Astrocyte (in vitro differentiated cells and primary cell): ENCODE measurements around the gene SPATA25. TPM values are rescaled to one million over a fixed set of nuclear protein-coding genes. Genes with fewer than 3 reads are reported as not detected.

Source experiments
- DNase-seq: peaks from one replicate; pipeline ENCODE4 v3.0.0-alpha.2; 2010; ENCODE audit warnings: low read depth
- FAIRE-seq: peaks from 2 replicates; lab custom pipeline; 2011; peaks lifted over from hg19 to GRCh38; lab: Jason Lieb, UNC
- H2AFZ ChIP-seq: 2 replicates; pipeline ENCODE4 v1.6.0; 2012; ENCODE audit warnings: low read depth, low read length, inconsistent platforms
- H3K27ac ChIP-seq: 2 replicates; pipeline ENCODE4 v1.5.1; 2011; ENCODE audit warnings: low read depth, low read length, inconsistent platforms
- H3K27me3 ChIP-seq: 2 replicates; pipeline ENCODE4 v1.6.0; 2011; ENCODE audit warnings: low read length, inconsistent platforms; ENCODE audit not compliant: insufficient read depth
- H3K36me3 ChIP-seq: 2 replicates; pipeline ENCODE4 v1.5.1; 2011; ENCODE audit warnings: low read length, inconsistent platforms; ENCODE audit not compliant: insufficient read depth
- H3K4me1 ChIP-seq: 2 replicates; pipeline ENCODE4 v1.5.1; 2011; ENCODE audit warnings: low read length, inconsistent platforms; ENCODE audit not compliant: insufficient read depth
- H3K4me2 ChIP-seq: 2 replicates; pipeline ENCODE4 v1.6.0; 2012; ENCODE audit warnings: low read length, inconsistent platforms
- H3K4me3 ChIP-seq: 2 replicates; pipeline ENCODE4 v1.5.1; 2011; ENCODE audit warnings: low read depth, mild to moderate bottlenecking, low read length, inconsistent platforms; ENCODE audit not compliant: insufficient read depth
- H3K79me2 ChIP-seq: 2 replicates; pipeline ENCODE4 v1.6.0; 2012; ENCODE audit warnings: mild to moderate bottlenecking, low read length, inconsistent platforms; ENCODE audit not compliant: insufficient read depth
- H3K9ac ChIP-seq: 2 replicates; pipeline ENCODE4 v1.6.0; 2012; ENCODE audit warnings: mild to moderate bottlenecking, low read length, inconsistent platforms
- H3K9me3 ChIP-seq: 2 replicates; pipeline ENCODE4 v1.5.1; 2012; ENCODE audit warnings: low read depth, mild to moderate bottlenecking, low read length, inconsistent platforms; ENCODE audit not compliant: insufficient read depth
- H4K20me1 ChIP-seq: 2 replicates; pipeline ENCODE4 v1.6.0; 2012; ENCODE audit warnings: low read length, inconsistent platforms; ENCODE audit not compliant: insufficient read depth
- H3K27ac Mint-ChIP-seq: one replicate; pipeline ENCODE4 v1.8.0; 2021; ENCODE audit warnings: mild to moderate bottlenecking, mixed read lengths; ENCODE audit not compliant: unreplicated experiment
- H3K27me3 Mint-ChIP-seq: one replicate; pipeline ENCODE4 v1.8.0; 2021; ENCODE audit warnings: low read depth, mixed read lengths; ENCODE audit not compliant: unreplicated experiment
- H3K36me3 Mint-ChIP-seq: one replicate; pipeline ENCODE4 v1.8.0; 2021; ENCODE audit warnings: low read depth, mixed read lengths; ENCODE audit not compliant: unreplicated experiment
- H3K4me1 Mint-ChIP-seq: one replicate; pipeline ENCODE4 v1.8.0; 2021; ENCODE audit warnings: low read depth, mixed read lengths; ENCODE audit not compliant: unreplicated experiment
- H3K4me3 Mint-ChIP-seq: one replicate; pipeline ENCODE4 v1.8.0; 2021; ENCODE audit warnings: mild to moderate bottlenecking, moderate library complexity, mixed read lengths; ENCODE audit not compliant: unreplicated experiment
- H3K9me3 Mint-ChIP-seq: one replicate; pipeline ENCODE4 v1.8.0; 2021; ENCODE audit warnings: mild to moderate bottlenecking, mixed read lengths; ENCODE audit not compliant: unreplicated experiment
- CTCF ChIP-seq: IDR thresholded peaks from 2 replicates; pipeline ENCODE4 v1.5.1; 2011; ENCODE audit warnings: low read depth, mild to moderate bottlenecking, inconsistent platforms, low read length, moderate library complexity; ENCODE audit not compliant: insufficient read depth
- EZH2 ChIP-seq: IDR thresholded peaks from 2 replicates; pipeline ENCODE4 v1.6.1; 2012; ENCODE audit warnings: mild to moderate bottlenecking, low read length, inconsistent platforms; ENCODE audit not compliant: insufficient read depth
- total RNA-seq: library from RNA; stranded (reverse); gene quantifications from 2 replicates; pipeline ENCODE4 v1.2.1, GENCODE V29; 2021

SPATA25 gene
- total RNA-seq, 1 donor from 2014 or later = 1.7 TPM

- no peak overlapping the region for H3K4me3 ChIP-seq
- FAIRE-seq (no peak), DNase-seq (peak; percentile 79)
- no peaks in the 10 kb centered on the region for H3K36me3 ChIP-seq
- H3K4me1 ChIP-seq = peaks cover 21% of the 10 kb centered on the region
- H3K9me3 ChIP-seq = no peaks in the 10 kb centered on the region
- peak overlapping the region; percentile 22 for H3K27ac Mint-ChIP-seq
- peak overlapping the region; percentile 48 for H3K27ac ChIP-seq
- H3K27me3 ChIP-seq = no peaks in the 10 kb centered on the region
- peak overlapping the region; percentile 70 for H3K4me2 ChIP-seq
- no peaks in the 10 kb centered on the region for H4K20me1 ChIP-seq
- peaks cover 11% of the 10 kb centered on the region for H3K4me1 Mint-ChIP-seq
- no peak for TF ChIP-seq EZH2
- no peak for TF ChIP-seq CTCF
- H3K36me3 Mint-ChIP-seq = peaks cover 3% of the 10 kb centered on the region
- H3K9me3 Mint-ChIP-seq = no peaks in the 10 kb centered on the region
- H3K79me2 ChIP-seq = no peaks in the 10 kb centered on the region
- peak overlapping the region; percentile 18 for H2AFZ ChIP-seq
- no peak overlapping the region for H3K4me3 Mint-ChIP-seq
- H3K27me3 Mint-ChIP-seq = peaks cover 2% of the 10 kb centered on the region
- H3K9ac ChIP-seq = peak overlapping the region; percentile 40
Observed at GRCh38 chr20:45919542-45920399, 32.3 kb upstream of the SPATA25 start.

GRCh38 chr20:45918779-45919537, 31.5 kb upstream of the SPATA25 start:
- Histone ChIP-seq H3K9ac (no peak overlapping the region), H3K4me3 (no peak overlapping the region), H3K4me1 (peaks cover 21% of the 10 kb centered on the region), H3K9me3 (no peaks in the 10 kb centered on the region), H3K79me2 (no peaks in the 10 kb centered on the region), H3K4me2 (peak overlapping the region; percentile 70), H2AFZ (no peak overlapping the region), H3K27me3 (no peaks in the 10 kb centered on the region), H3K36me3 (no peaks in the 10 kb centered on the region), H3K27ac (no peak overlapping the region), H4K20me1 (no peaks in the 10 kb centered on the region)
- DNase-seq (no peak), FAIRE-seq (no peak)
- no peak overlapping the region for H3K4me3 Mint-ChIP-seq
- H3K4me1 Mint-ChIP-seq = peaks cover 7% of the 10 kb centered on the region
- no peaks in the 10 kb centered on the region for H3K9me3 Mint-ChIP-seq
- peaks cover 3% of the 10 kb centered on the region for H3K36me3 Mint-ChIP-seq
- no peak for TF ChIP-seq EZH2
- no peak for TF ChIP-seq CTCF
- no peak overlapping the region for H3K27ac Mint-ChIP-seq
- H3K27me3 Mint-ChIP-seq = peaks cover 2% of the 10 kb centered on the region
